Keratinocyte (primary cell): ENCODE data around the gene DTNB.

ENCODE experiments used
- CTCF ChIP-seq, 3 experiments: IDR thresholded peaks in 1 of 3; conservative IDR thresholded peaks in 1 of 3; optimal IDR thresholded peaks in 1 of 3; 2 replicates in 2 of 3; 3 replicates in 1 of 3; pipeline versions ENCODE3 to v1.5.1; 2011; ENCODE audit warnings: low read length in 3 of 3, mild to moderate bottlenecking in 3 of 3, moderate library complexity in 2 of 3, control low read depth in 1 of 3, inconsistent platforms in 1 of 3; ENCODE audit not compliant: insufficient read depth in 2 of 3; ENCODE audit errors: extremely low read depth in 1 of 3
- EZH2 ChIP-seq: IDR thresholded peaks from one replicate; pipeline ENCODE4 v1.6.1; 2012; ENCODE audit warnings: inconsistent platforms, mild to moderate bottlenecking, low read length, moderate library complexity

- TF ChIP-seq CTCF (optimal IDR thresholded peaks at IDR 0.05 in 1 of 3, IDR thresholded peaks at IDR 0.05 in 1 of 3, conservative IDR thresholded peaks at IDR 0.05 in 1 of 3; ENCODE audit: extremely low read depth in 1 of 3, insufficient read depth in 2 of 3, low read length in 3 of 3) (no peak), EZH2 (no peak)
These were observed 3.9 kb downstream of the DTNB start for GRCh38 chr2:25669520-25669919.
